Trophoblast cell (in vitro differentiated cells and primary cell): Measurements from ENCODE around the gene SSH3.

Experiments
- DNase-seq, 2 donors: peaks; one replicate each; pipeline ENCODE4 v3.0.0-alpha.2; 2016
- H2AFZ ChIP-seq: 2 replicates; pipeline ENCODE4 v1.6.1; 2013; ENCODE audit warnings: low read length, moderate library complexity, mild to moderate bottlenecking; ENCODE audit not compliant: insufficient read depth, poor library complexity
- H2AK5ac ChIP-seq: 2 replicates; pipeline ENCODE4 v1.6.1; 2013; ENCODE audit warnings: mild to moderate bottlenecking, low read length
- H2BK120ac ChIP-seq: 2 replicates; pipeline ENCODE4 v1.6.1; 2013; ENCODE audit warnings: low read length, mild to moderate bottlenecking, moderate library complexity; ENCODE audit not compliant: insufficient read depth, poor library complexity
- H2BK12ac ChIP-seq: 2 replicates; pipeline ENCODE4 v1.6.1; 2013; ENCODE audit warnings: mild to moderate bottlenecking, low read length, moderate library complexity
- H2BK5ac ChIP-seq: 2 replicates; pipeline ENCODE4 v1.6.1; 2013; ENCODE audit warnings: low read length, low read depth, moderate library complexity, mild to moderate bottlenecking; ENCODE audit not compliant: poor library complexity
- H3K14ac ChIP-seq: 2 replicates; pipeline ENCODE4 v1.6.1; 2013; ENCODE audit warnings: mild to moderate bottlenecking, low read length
- H3K18ac ChIP-seq: 2 replicates; pipeline ENCODE4 v1.6.1; 2013; ENCODE audit warnings: mild to moderate bottlenecking, low read length
- H3K23ac ChIP-seq: 2 replicates; pipeline ENCODE4 v1.6.1; 2013; ENCODE audit warnings: low read length
- H3K27ac ChIP-seq: 2 replicates; pipeline ENCODE4 v1.5.1; 2013; ENCODE audit warnings: low read depth, mild to moderate bottlenecking, inconsistent platforms, low read length, moderate library complexity
- H3K27me3 ChIP-seq: 2 replicates; pipeline ENCODE4 v1.6.1; 2013; ENCODE audit warnings: inconsistent platforms, mild to moderate bottlenecking, low read length, moderate library complexity; ENCODE audit not compliant: insufficient read depth
- H3K36me3 ChIP-seq, 2 experiments: 1 replicate in 1 of 2; 2 replicates in 1 of 2; pipeline ENCODE4 v1.6.1; 2013; ENCODE audit warnings: low read length in 2 of 2, mild to moderate bottlenecking in 2 of 2, moderate library complexity in 1 of 2; ENCODE audit not compliant: insufficient read depth in 2 of 2, control insufficient read depth in 1 of 2
- H3K4ac ChIP-seq: 2 replicates; pipeline ENCODE4 v1.6.1; 2013; ENCODE audit warnings: low read depth, mild to moderate bottlenecking, low read length, moderate library complexity
- H3K4me1 ChIP-seq, 2 experiments: 1 replicate in 1 of 2; 2 replicates in 1 of 2; pipeline ENCODE4 v1.6.1; 2013; ENCODE audit warnings: low read length in 2 of 2, mild to moderate bottlenecking in 2 of 2, moderate library complexity in 1 of 2; ENCODE audit not compliant: insufficient read depth in 2 of 2, control insufficient read depth in 1 of 2
- H3K4me2 ChIP-seq: 2 replicates; pipeline ENCODE4 v1.6.1; 2013; ENCODE audit warnings: inconsistent platforms, mild to moderate bottlenecking, low read length, moderate library complexity
- H3K4me3 ChIP-seq: 2 replicates; pipeline ENCODE4 v1.5.1; 2013; ENCODE audit warnings: mild to moderate bottlenecking, low read depth, low read length, inconsistent platforms
- H3K79me1 ChIP-seq: one replicate; pipeline ENCODE4 v1.6.1; 2013; ENCODE audit warnings: low read length
- H3K79me2 ChIP-seq: 2 replicates; pipeline ENCODE4 v1.6.1; 2013; ENCODE audit warnings: low read length, mild to moderate bottlenecking; ENCODE audit not compliant: control insufficient read depth, insufficient read depth, poor library complexity
- H3K9ac ChIP-seq: 2 replicates; pipeline ENCODE4 v1.6.1; 2013; ENCODE audit warnings: mild to moderate bottlenecking, low read length
- H3K9me3 ChIP-seq: 2 replicates; pipeline ENCODE4 v1.6.1; 2013; ENCODE audit warnings: low read depth, mild to moderate bottlenecking, control low read depth, inconsistent platforms, low read length; ENCODE audit not compliant: insufficient read depth
- H4K12ac ChIP-seq: 2 replicates; pipeline ENCODE4 v1.6.1; 2013; ENCODE audit warnings: low read depth, mild to moderate bottlenecking, low read length, moderate library complexity
- H4K8ac ChIP-seq: 2 replicates; pipeline ENCODE4 v1.6.1; 2013; ENCODE audit warnings: low read depth, mild to moderate bottlenecking, low read length, moderate library complexity
- H4K91ac ChIP-seq: one replicate; pipeline ENCODE4 v1.6.1; 2013; ENCODE audit warnings: low read depth, mild to moderate bottlenecking, low read length, moderate library complexity
- WGBS: extraction: QIAGEN DNeasy Blood & Tissue Kit; methylation state at CpG from one replicate; pipeline ENCODE4 v1.1.7; 2013; ENCODE audit warnings: missing lambda C conversion rate; ENCODE audit not compliant: insufficient read length, insufficient coverage; ENCODE audit errors: extremely low coverage; 5-methylcytosine and 5-hydroxymethylcytosine counted together

Gene SSH3

GRCh38 chr11:67270256-67271204, 32.8 kb upstream of the SSH3 start:
- Histone ChIP-seq H3K4me3 (no peak overlapping the region), H4K91ac (no peak overlapping the region), H3K27me3 (no peaks in the 10 kb centered on the region), H3K79me2 (peaks cover 12% of the 10 kb centered on the region), H3K14ac (no peak overlapping the region), H3K4me2 (peak overlapping the region; percentile 51), H2AFZ (no peak overlapping the region), H3K27ac (peak overlapping the region; percentile 65), H3K4ac (no peak overlapping the region), H3K9me3 (no peaks in the 10 kb centered on the region), H3K4me1 (peaks cover 26 to 38% of the 10 kb centered on the region in 2 experiments), H3K23ac (no peak overlapping the region), H4K8ac (peak overlapping the region; percentile 10), H3K18ac (peak overlapping the region; percentile 4), H2BK12ac (no peak overlapping the region), H4K12ac (no peak overlapping the region), H3K79me1 (peaks cover 5% of the 10 kb centered on the region), H2BK5ac (no peak overlapping the region), H3K9ac (no peak overlapping the region), H3K36me3 (peaks cover 22 to 26% of the 10 kb centered on the region in 2 experiments), H2BK120ac (no peak overlapping the region), H2AK5ac (no peak overlapping the region)
- WGBS: no CpG with 5 or more reads among the region's 28 CpGs
- DNase-seq: no peak

GRCh38 chr11:67271205-67271540, 32.2 kb upstream of the SSH3 start:
- H3K9me3 ChIP-seq: no peaks in the 10 kb centered on the region

GRCh38 chr11:67271541-67272284, 31.6 kb upstream of the SSH3 start:
- Histone ChIP-seq H4K91ac (no peak overlapping the region), H3K9ac (no peak overlapping the region), H2BK5ac (no peak overlapping the region), H3K18ac (no peak overlapping the region), H3K4me3 (no peak overlapping the region), H2BK12ac (no peak overlapping the region), H3K14ac (no peak overlapping the region), H3K4me1 (peaks cover 26 to 37% of the 10 kb centered on the region in 2 experiments), H3K9me3 (no peaks in the 10 kb centered on the region), H3K4ac (peak overlapping the region; percentile 10), H2AK5ac (no peak overlapping the region), H3K79me2 (peaks cover 10% of the 10 kb centered on the region), H3K79me1 (peaks cover 5% of the 10 kb centered on the region), H2BK120ac (no peak overlapping the region), H3K36me3 (peaks cover 24 to 31% of the 10 kb centered on the region in 2 experiments), H3K4me2 (no peak overlapping the region), H4K12ac (no peak overlapping the region), H2AFZ (no peak overlapping the region), H3K27ac (no peak overlapping the region), H3K27me3 (no peaks in the 10 kb centered on the region), H4K8ac (no peak overlapping the region), H3K23ac (no peak overlapping the region)
- peak; percentile 81 to 84 for DNase-seq
- no CpG with 5 or more reads among the region's 19 CpGs for WGBS

More at GRCh38 chr11:67271205-67271540, 32.2 kb upstream of the SSH3 start:
- H2AFZ ChIP-seq: no peak overlapping the region
- H3K36me3 ChIP-seq: peaks cover 22 to 30% of the 10 kb centered on the region in 2 experiments
- H4K12ac ChIP-seq: no peak overlapping the region
- H3K23ac ChIP-seq: no peak overlapping the region
- no peak overlapping the region for H2BK120ac ChIP-seq
- H2AK5ac ChIP-seq: no peak overlapping the region
- H3K18ac ChIP-seq: no peak overlapping the region
- DNase-seq: no peak
- no CpG with 5 or more reads among the region's 5 CpGs for WGBS
- no peak overlapping the region for H3K9ac ChIP-seq
- no peak overlapping the region for H3K4me2 ChIP-seq
- H2BK5ac ChIP-seq: no peak overlapping the region
- no peak overlapping the region for H4K91ac ChIP-seq
- H2BK12ac ChIP-seq: no peak overlapping the region
- no peak overlapping the region for H3K14ac ChIP-seq
- no peak overlapping the region for H3K4ac ChIP-seq
- H3K79me1 ChIP-seq: peaks cover 5% of the 10 kb centered on the region
- peaks cover 26 to 37% of the 10 kb centered on the region in 2 experiments for H3K4me1 ChIP-seq
- no peak overlapping the region for H3K4me3 ChIP-seq
- no peak overlapping the region for H3K27ac ChIP-seq
- no peak overlapping the region for H4K8ac ChIP-seq
- no peaks in the 10 kb centered on the region for H3K27me3 ChIP-seq
- H3K79me2 ChIP-seq: peaks cover 12% of the 10 kb centered on the region

- no peak overlapping the region for H4K91ac ChIP-seq
- no peak overlapping the region for H3K4me2 ChIP-seq
- no peak overlapping the region for H3K18ac ChIP-seq
- H3K4me3 ChIP-seq: no peak overlapping the region
- H4K12ac ChIP-seq: no peak overlapping the region
- no peak overlapping the region for H3K14ac ChIP-seq
- H2BK5ac ChIP-seq: no peak overlapping the region
- H2BK120ac ChIP-seq: no peak overlapping the region
- no peak overlapping the region for H2AK5ac ChIP-seq
- no CpG with 5 or more reads among the region's 23 CpGs for WGBS
- no peak overlapping the region for H4K8ac ChIP-seq
- H3K4me1 ChIP-seq: peaks cover 22 to 30% of the 10 kb centered on the region in 2 experiments
- H3K27ac ChIP-seq: no peak overlapping the region
- no peaks in the 10 kb centered on the region for H3K79me1 ChIP-seq
- no peaks in the 10 kb centered on the region for H3K9me3 ChIP-seq
- no peaks in the 10 kb centered on the region for H3K27me3 ChIP-seq
- no peak for DNase-seq
- H3K23ac ChIP-seq: no peak overlapping the region
- H2AFZ ChIP-seq: no peak overlapping the region
- H2BK12ac ChIP-seq: no peak overlapping the region
- H3K4ac ChIP-seq: peak overlapping the region; percentile 21
- H3K36me3 ChIP-seq: peaks cover 30 to 36% of the 10 kb centered on the region in 2 experiments
- H3K9ac ChIP-seq: no peak overlapping the region
- H3K79me2 ChIP-seq: peaks cover 3% of the 10 kb centered on the region
Measured at GRCh38 chr11:67272327-67273259, 30.7 kb upstream of the SSH3 start.
